Karpas-422 (cell line): ENCODE measurements around the gene STT3B. TPM values are rescaled to one million over a fixed set of nuclear protein-coding genes. Genes with fewer than 3 reads are reported as not detected.
A peak's percentile ranks its signal among the peaks of the same experiment; 100 is the strongest.

Experiments used
- DNase-seq: peaks from one replicate; pipeline ENCODE4 v3.0.0-alpha.2; 2015
- H2AFZ ChIP-seq: fragments of 200-600 bp; sonication (generic); 2 replicates; pipeline ENCODE4 v1.6.1; 2014; ENCODE audit warnings: antibody characterized with exemption, low read length, mixed read lengths
- H3K27ac ChIP-seq: fragments of 200-600 bp; sonication (generic); 2 replicates; pipeline ENCODE4 v1.5.1; 2014; ENCODE audit warnings: mild to moderate bottlenecking, low read length, moderate library complexity
- H3K27me3 ChIP-seq: fragments of 200-600 bp; sonication (generic); 2 replicates; pipeline ENCODE4 v1.6.1; 2014; ENCODE audit warnings: low read length, mixed read lengths
- H3K36me3 ChIP-seq: fragments of 200-600 bp; sonication (generic); 2 replicates; pipeline ENCODE4 v1.6.1; 2014; ENCODE audit warnings: low read length, mixed read lengths; ENCODE audit not compliant: insufficient read depth
- H3K4me1 ChIP-seq: fragments of 200-600 bp; sonication (generic); 2 replicates; pipeline ENCODE4 v1.6.1; 2014; ENCODE audit warnings: mild to moderate bottlenecking, low read length, mixed read lengths
- H3K4me2 ChIP-seq: fragments of 200-600 bp; sonication (generic); 2 replicates; pipeline ENCODE4 v1.6.1; 2014; ENCODE audit warnings: low read length, low read depth, mild to moderate bottlenecking; ENCODE audit not compliant: poor library complexity, severe bottlenecking
- H3K4me3 ChIP-seq: fragments of 200-600 bp; sonication (generic); 2 replicates; pipeline ENCODE4 v1.5.1; 2014; ENCODE audit warnings: mild to moderate bottlenecking, antibody characterized with exemption, low read length, mixed read lengths
- H3K79me2 ChIP-seq: fragments of 200-600 bp; sonication (generic); 2 replicates; pipeline ENCODE4 v1.6.1; 2014; ENCODE audit warnings: mild to moderate bottlenecking, low read length, mixed read lengths
- H3K9ac ChIP-seq: fragments of 200-600 bp; sonication (generic); 2 replicates; pipeline ENCODE4 v1.6.0; 2014; ENCODE audit warnings: low read length
- H3K9me2 ChIP-seq: fragments of 200-600 bp; sonication (generic), shearing (Covaris generic); replicated peaks from 2 replicates; pipeline ENCODE4 v1.6.0; 2014; ENCODE audit warnings: mild to moderate bottlenecking, low read length, moderate library complexity; ENCODE audit not compliant: insufficient read depth
- H3K9me3 ChIP-seq: fragments of 300-700, 200-600 bp; sonication (generic); 2 replicates; pipeline ENCODE4 v1.6.1; 2014; ENCODE audit warnings: low read length, mixed read lengths
- H4K20me1 ChIP-seq: fragments of 200-600 bp; sonication (generic); 2 replicates; pipeline ENCODE4 v1.6.1; 2014; ENCODE audit warnings: mild to moderate bottlenecking, antibody characterized with exemption, low read length, low read depth; ENCODE audit not compliant: insufficient read depth
- total RNA-seq: library from RNA; depleted of rRNA; stranded (reverse); fragments of >200 nt; shearing (Covaris generic); gene quantifications from 2 replicates; pipeline ENCODE4 v1.2.3, GENCODE V29; 2014; ENCODE audit warnings: low replicate concordance

STT3B gene
- total RNA-seq, 1 experiment from 2014 or later, result 198 TPM

DNA sequence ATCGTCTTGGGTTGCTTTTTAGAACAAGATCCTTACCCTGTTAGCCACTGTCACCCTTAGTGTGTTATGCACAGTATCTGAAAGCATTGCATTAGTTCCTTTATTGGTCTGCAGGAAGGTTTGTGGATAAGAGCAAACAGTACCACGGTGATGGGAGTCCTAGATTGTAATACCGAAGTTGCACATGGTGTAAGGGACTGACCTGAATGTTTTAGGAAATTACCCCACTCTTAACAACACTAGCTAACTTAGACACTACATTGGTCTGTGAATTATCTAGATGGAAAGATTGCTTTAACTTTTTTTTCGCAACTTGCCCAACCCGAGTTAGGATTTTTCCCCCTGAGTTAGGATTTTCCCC, 1.3 kb downstream of the STT3B start:
- Histone ChIP-seq H3K27ac (peak overlapping the region; percentile 89), H3K36me3 (peaks cover 14% of the 10 kb centered on the region; the same call in 1 of the 2 replicates), H3K9me3 (no peaks in the 10 kb centered on the region), H3K9me2 (no peaks in the 10 kb centered on the region), H2AFZ (no peak overlapping the region), H3K4me3 (peak overlapping the region; percentile 88), H4K20me1 (peaks cover 19% of the 10 kb centered on the region), H3K4me1 (peaks cover 53% of the 10 kb centered on the region), H3K79me2 (peaks cover 60% of the 10 kb centered on the region), H3K4me2 (peak overlapping the region; percentile 89), H3K9ac (peak overlapping the region; percentile 91), H3K27me3 (0 out of 2 replicates have a peak, but pooled peaks cover 3% of the 10 kb centered on the region)
- DNase-seq, result peak; percentile 72

DNA sequence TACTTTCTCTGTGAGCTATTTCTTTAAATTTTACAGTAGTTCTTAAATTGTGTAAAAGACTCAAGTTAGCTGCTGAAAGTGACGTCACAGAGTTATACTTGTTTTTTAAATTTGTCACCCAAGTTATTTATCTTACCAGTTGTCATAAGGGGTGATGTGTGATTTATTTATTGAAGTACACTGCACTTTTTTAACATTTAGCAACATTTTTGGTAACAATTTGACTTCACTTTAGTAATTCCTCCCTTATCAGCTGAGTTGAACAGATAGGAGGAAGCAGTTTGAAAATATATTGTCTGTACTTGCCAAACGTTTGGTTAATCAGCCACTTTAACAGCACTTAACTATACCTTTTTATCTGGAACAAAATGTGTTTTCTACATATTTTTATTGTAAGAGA, 3.8 kb downstream of the STT3B start:
- DNase-seq, result no peak
- peak overlapping the region; percentile 89 for H3K4me2 ChIP-seq
- H2AFZ ChIP-seq, result no peak overlapping the region
- H3K9me3 ChIP-seq, result no peaks in the 10 kb centered on the region
- peaks cover 14% of the 10 kb centered on the region; the same call in 1 of the 2 replicates for H3K36me3 ChIP-seq
- peak overlapping the region; percentile 88; the same call in 1 of the 2 replicates for H3K4me3 ChIP-seq
- H3K27me3 ChIP-seq, result no peaks in the 10 kb centered on the region
- H3K9ac ChIP-seq, result no peak overlapping the region
- peaks cover 41% of the 10 kb centered on the region for H3K4me1 ChIP-seq
- peaks cover 19% of the 10 kb centered on the region for H4K20me1 ChIP-seq
- H3K9me2 ChIP-seq, result no peaks in the 10 kb centered on the region
- peaks cover 85% of the 10 kb centered on the region for H3K79me2 ChIP-seq
- 0 out of 2 replicates have a peak overlapping the region, but pooled peaks have one; percentile 4 for H3K27ac ChIP-seq

DNA sequence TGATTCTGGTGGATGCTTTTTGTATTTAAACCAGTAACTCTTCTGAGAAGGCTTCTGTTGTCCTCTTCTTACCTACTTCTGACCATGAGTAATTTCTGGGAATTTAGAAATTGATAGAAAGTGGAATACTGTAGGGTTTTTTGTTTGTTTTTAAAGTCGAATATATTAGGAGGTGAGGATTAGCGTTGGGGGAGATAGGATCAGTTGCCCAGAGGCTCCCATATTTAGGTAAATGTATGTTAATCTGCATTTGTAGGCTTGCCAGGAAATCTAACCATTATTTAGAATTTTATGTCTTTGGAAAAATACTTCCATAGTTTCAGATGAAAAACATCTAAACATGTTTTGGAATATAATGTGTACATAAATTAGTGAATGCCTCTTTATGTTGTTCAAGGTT, 6.1 kb downstream of the STT3B start:
- Histone ChIP-seq H3K9me3 (no peaks in the 10 kb centered on the region), H3K4me1 (peaks cover 47% of the 10 kb centered on the region), H3K4me2 (peak overlapping the region; percentile 6), H3K4me3 (no peak overlapping the region), H4K20me1 (peaks cover 21% of the 10 kb centered on the region), H3K27me3 (no peaks in the 10 kb centered on the region), H3K9me2 (no peaks in the 10 kb centered on the region), H3K9ac (no peak overlapping the region), H2AFZ (no peak overlapping the region), H3K27ac (no peak overlapping the region), H3K36me3 (peaks cover 17% of the 10 kb centered on the region; the same call in 1 of the 2 replicates), H3K79me2 (peaks cover 100% of the 10 kb centered on the region)
- DNase-seq, result no peak

DNA sequence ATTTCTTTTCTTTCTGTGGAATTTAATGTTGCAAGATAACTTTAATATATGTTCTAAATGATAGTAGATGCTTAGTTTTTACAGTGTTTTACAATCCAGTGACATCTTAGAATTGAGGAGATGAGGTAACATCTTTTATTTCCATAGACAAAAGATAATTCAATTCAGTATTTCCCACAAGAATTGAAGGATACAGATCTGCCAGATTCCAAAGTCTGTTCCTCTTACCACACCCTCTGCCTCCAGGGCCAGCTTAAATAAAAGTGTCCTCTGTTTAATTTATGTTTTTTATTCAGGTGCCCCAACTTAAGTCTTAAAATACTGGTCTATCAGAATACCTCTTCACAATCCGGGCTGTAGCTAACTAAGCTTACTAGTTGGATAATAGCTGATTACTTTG, 6.5 kb downstream of the STT3B start:
- Histone ChIP-seq H3K79me2 (peaks cover 100% of the 10 kb centered on the region), H2AFZ (no peak overlapping the region), H3K9me2 (no peaks in the 10 kb centered on the region), H3K27me3 (no peaks in the 10 kb centered on the region), H3K4me2 (no peak overlapping the region), H4K20me1 (peaks cover 18% of the 10 kb centered on the region), H3K36me3 (peaks cover 17% of the 10 kb centered on the region; the same call in 1 of the 2 replicates), H3K27ac (no peak overlapping the region), H3K9ac (no peak overlapping the region), H3K9me3 (no peaks in the 10 kb centered on the region), H3K4me1 (peaks cover 50% of the 10 kb centered on the region), H3K4me3 (no peak overlapping the region)
- DNase-seq, result no peak

DNA sequence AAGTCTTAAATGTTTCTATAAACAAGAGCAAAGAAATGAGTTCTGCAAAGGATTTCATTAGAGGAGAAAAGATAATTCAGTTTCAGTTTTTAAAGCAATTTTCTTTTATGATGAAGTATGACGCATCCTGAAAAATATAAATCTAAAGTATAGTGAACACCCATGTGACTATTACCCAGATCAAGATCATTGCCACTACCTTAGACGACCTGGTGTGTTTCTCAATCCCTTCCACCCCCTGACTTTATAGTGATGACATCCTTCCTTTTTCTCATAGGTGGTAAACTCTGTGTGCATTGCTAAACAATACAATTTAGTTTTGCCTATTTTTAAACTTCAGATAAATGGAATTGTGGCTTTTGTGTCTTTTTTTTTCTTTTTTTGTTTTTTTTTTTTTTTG, 8.4 kb downstream of the STT3B start:
- H4K20me1 ChIP-seq, result peaks cover 20% of the 10 kb centered on the region

DNA sequence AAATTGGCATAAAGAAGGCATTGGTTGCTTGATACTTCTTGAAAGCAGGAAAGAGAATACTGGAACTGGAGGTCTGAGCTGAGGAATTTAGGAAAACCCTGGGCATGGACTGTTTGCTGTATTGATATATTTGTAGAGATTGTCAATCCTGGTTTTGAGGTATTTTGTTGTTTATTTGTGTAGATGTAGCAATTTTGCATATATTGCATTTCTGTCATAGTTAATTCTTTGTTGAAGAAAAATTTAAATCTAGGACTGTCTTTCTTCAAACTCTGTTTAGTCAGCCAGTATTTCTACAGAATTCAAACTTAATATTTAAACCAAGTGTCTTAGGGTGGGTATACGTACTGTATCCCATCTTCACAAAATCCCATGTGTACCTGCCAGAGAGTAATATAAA, 9.5 kb downstream of the STT3B start:
- no peak overlapping the region for H3K4me3 ChIP-seq
- no peak overlapping the region for H3K27ac ChIP-seq
- peaks cover 33% of the 10 kb centered on the region for H3K4me1 ChIP-seq
- no peaks in the 10 kb centered on the region for H3K27me3 ChIP-seq
- H3K4me2 ChIP-seq, result no peak overlapping the region
- DNase-seq, result no peak
- H3K9me3 ChIP-seq, result no peaks in the 10 kb centered on the region
- H3K79me2 ChIP-seq, result peaks cover 99% of the 10 kb centered on the region
- peaks cover 23% of the 10 kb centered on the region for H4K20me1 ChIP-seq
- H3K9me2 ChIP-seq, result no peaks in the 10 kb centered on the region
- no peak overlapping the region for H2AFZ ChIP-seq
- peaks cover 16% of the 10 kb centered on the region; the same call in 1 of the 2 replicates for H3K36me3 ChIP-seq
- no peak overlapping the region for H3K9ac ChIP-seq

More for the DNA sequence above, 8.4 kb downstream of the STT3B start:
- peaks cover 99% of the 10 kb centered on the region for H3K79me2 ChIP-seq
- no peak overlapping the region for H2AFZ ChIP-seq
- H3K4me3 ChIP-seq, result no peak overlapping the region
- H3K4me2 ChIP-seq, result no peak overlapping the region
- peaks cover 17% of the 10 kb centered on the region; the same call in 1 of the 2 replicates for H3K36me3 ChIP-seq
- H3K9me3 ChIP-seq, result no peaks in the 10 kb centered on the region
- no peak for DNase-seq
- no peak overlapping the region for H3K9ac ChIP-seq
- H3K4me1 ChIP-seq, result peaks cover 37% of the 10 kb centered on the region
- H3K27me3 ChIP-seq, result no peaks in the 10 kb centered on the region
- H3K9me2 ChIP-seq, result no peaks in the 10 kb centered on the region
- no peak overlapping the region for H3K27ac ChIP-seq

DNA sequence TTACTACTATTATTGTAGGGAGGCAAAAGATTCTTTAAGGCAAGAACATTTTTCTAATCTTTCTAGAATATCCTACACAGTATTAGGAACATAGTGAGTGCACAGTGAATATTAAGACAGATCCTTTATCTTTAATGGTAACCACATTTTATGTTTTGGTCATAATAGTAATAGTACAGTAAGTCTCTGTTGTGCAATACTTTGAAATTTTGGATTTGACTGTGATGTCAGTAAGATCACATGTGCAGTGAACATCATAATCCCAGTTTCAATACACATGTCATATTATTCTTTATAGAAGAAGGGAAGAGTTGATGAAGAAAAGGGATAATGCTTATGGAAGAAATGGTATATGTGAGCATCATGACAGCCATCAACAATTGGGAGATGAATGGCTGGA, 10.7 kb downstream of the STT3B start:
- Histone ChIP-seq H3K4me3 (no peak overlapping the region), H3K4me2 (no peak overlapping the region), H2AFZ (no peak overlapping the region), H3K27me3 (no peaks in the 10 kb centered on the region), H3K9me2 (no peaks in the 10 kb centered on the region), H3K27ac (no peak overlapping the region), H3K9ac (no peak overlapping the region), H3K36me3 (peaks cover 4% of the 10 kb centered on the region; the same call in 1 of the 2 replicates), H4K20me1 (peaks cover 23% of the 10 kb centered on the region), H3K4me1 (peaks cover 26% of the 10 kb centered on the region), H3K9me3 (no peaks in the 10 kb centered on the region), H3K79me2 (peaks cover 99% of the 10 kb centered on the region)
- no peak for DNase-seq

DNA sequence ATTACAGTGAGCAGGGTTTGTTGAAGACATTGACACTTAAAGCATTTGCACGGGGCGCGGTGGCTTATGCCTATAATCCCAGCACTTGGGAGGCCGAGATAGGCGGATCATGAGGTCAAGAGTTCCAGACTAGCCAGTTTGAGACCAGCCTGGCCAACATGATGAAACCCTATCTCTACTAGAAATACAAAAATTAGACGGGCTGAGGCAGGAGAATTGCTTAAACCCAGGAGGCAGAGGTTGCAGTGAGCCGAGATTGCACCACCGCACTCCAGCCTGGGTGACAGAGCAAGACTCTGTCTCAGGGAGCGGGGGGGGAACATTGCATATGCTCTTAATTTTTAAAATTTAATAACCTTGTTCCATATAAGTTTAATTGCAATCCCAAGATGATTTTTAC, 11.9 kb downstream of the STT3B start:
- H3K9me3 ChIP-seq, result no peaks in the 10 kb centered on the region
- H3K36me3 ChIP-seq, result peaks cover 3% of the 10 kb centered on the region
- no peak overlapping the region for H3K4me2 ChIP-seq

More for the DNA sequence above, 11.9 kb downstream of the STT3B start:
- Histone ChIP-seq H2AFZ (no peak overlapping the region), H3K27ac (no peak overlapping the region), H3K27me3 (no peaks in the 10 kb centered on the region), H3K4me1 (peaks cover 25% of the 10 kb centered on the region), H3K9ac (no peak overlapping the region), H3K79me2 (peaks cover 99% of the 10 kb centered on the region), H3K9me2 (no peaks in the 10 kb centered on the region), H4K20me1 (peaks cover 20% of the 10 kb centered on the region), H3K4me3 (no peak overlapping the region)
- DNase-seq, result no peak
